HG02938 (cell line): ENCODE measurements around the gene C12orf42.

Source experiments
- ATAC-seq: cut with Tn5 transposase; IDR thresholded peaks from one replicate; pipeline ENCODE4 v1.9.1; 2021; ENCODE audit warnings: mild to moderate bottlenecking, moderate library complexity; ENCODE audit not compliant: unreplicated experiment

C12orf42 gene

GRCh38 chr12:103273645-103274044 lies 222.1 kb downstream of the C12orf42 start:
- ATAC-seq, result no peak

- ATAC-seq, result no peak
Observed at GRCh38 chr12:103272949-103273348, 222.8 kb downstream of the C12orf42 start.

GRCh38 chr12:103269946-103270345 lies 225.8 kb downstream of the C12orf42 start:
- ATAC-seq, result no peak

- no peak for ATAC-seq
Observed at GRCh38 chr12:103268831-103269514, 226.8 kb downstream of the C12orf42 start.

GRCh38 chr12:103257763-103258162 lies 238.0 kb downstream of the C12orf42 start:
- ATAC-seq, result no peak
